Karpas-422 (cell line): Measurements from ENCODE around the gene FBL. TPM values are rescaled to one million over a fixed set of nuclear protein-coding genes. Genes with fewer than 3 reads are reported as not detected.

Source experiments
- DNase-seq: peaks from one replicate; pipeline ENCODE4 v3.0.0-alpha.2; 2015
- H2AFZ ChIP-seq: fragments of 200-600 bp; sonication (generic); 2 replicates; pipeline ENCODE4 v1.6.1; 2014; ENCODE audit warnings: antibody characterized with exemption, low read length, mixed read lengths
- H3K27ac ChIP-seq: fragments of 200-600 bp; sonication (generic); 2 replicates; pipeline ENCODE4 v1.5.1; 2014; ENCODE audit warnings: mild to moderate bottlenecking, low read length, moderate library complexity
- H3K27me3 ChIP-seq: fragments of 200-600 bp; sonication (generic); 2 replicates; pipeline ENCODE4 v1.6.1; 2014; ENCODE audit warnings: low read length, mixed read lengths
- H3K36me3 ChIP-seq: fragments of 200-600 bp; sonication (generic); 2 replicates; pipeline ENCODE4 v1.6.1; 2014; ENCODE audit warnings: low read length, mixed read lengths; ENCODE audit not compliant: insufficient read depth
- H3K4me1 ChIP-seq: fragments of 200-600 bp; sonication (generic); 2 replicates; pipeline ENCODE4 v1.6.1; 2014; ENCODE audit warnings: mild to moderate bottlenecking, low read length, mixed read lengths
- H3K4me2 ChIP-seq: fragments of 200-600 bp; sonication (generic); 2 replicates; pipeline ENCODE4 v1.6.1; 2014; ENCODE audit warnings: low read length, low read depth, mild to moderate bottlenecking; ENCODE audit not compliant: poor library complexity, severe bottlenecking
- H3K4me3 ChIP-seq: fragments of 200-600 bp; sonication (generic); 2 replicates; pipeline ENCODE4 v1.5.1; 2014; ENCODE audit warnings: mild to moderate bottlenecking, antibody characterized with exemption, low read length, mixed read lengths
- H3K79me2 ChIP-seq: fragments of 200-600 bp; sonication (generic); 2 replicates; pipeline ENCODE4 v1.6.1; 2014; ENCODE audit warnings: mild to moderate bottlenecking, low read length, mixed read lengths
- H3K9ac ChIP-seq: fragments of 200-600 bp; sonication (generic); 2 replicates; pipeline ENCODE4 v1.6.0; 2014; ENCODE audit warnings: low read length
- H3K9me2 ChIP-seq: fragments of 200-600 bp; sonication (generic), shearing (Covaris generic); replicated peaks from 2 replicates; pipeline ENCODE4 v1.6.0; 2014; ENCODE audit warnings: mild to moderate bottlenecking, low read length, moderate library complexity; ENCODE audit not compliant: insufficient read depth
- H3K9me3 ChIP-seq: fragments of 300-700, 200-600 bp; sonication (generic); 2 replicates; pipeline ENCODE4 v1.6.1; 2014; ENCODE audit warnings: low read length, mixed read lengths
- H4K20me1 ChIP-seq: fragments of 200-600 bp; sonication (generic); 2 replicates; pipeline ENCODE4 v1.6.1; 2014; ENCODE audit warnings: mild to moderate bottlenecking, antibody characterized with exemption, low read length, low read depth; ENCODE audit not compliant: insufficient read depth
- total RNA-seq: library from RNA; depleted of rRNA; stranded (reverse); fragments of >200 nt; shearing (Covaris generic); gene quantifications from 2 replicates; pipeline ENCODE4 v1.2.3, GENCODE V29; 2014; ENCODE audit warnings: low replicate concordance

The FBL gene
- total RNA-seq, 1 experiment from 2014 or later, result 384 TPM

GRCh38 chr19:39834287-39834841 lies 11.8 kb downstream of the FBL start:
- Histone ChIP-seq H3K9me2 (no peaks in the 10 kb centered on the region), H3K4me3 (peak overlapping the region; percentile 23; the same call in 1 of the 2 replicates), H3K9ac (peak overlapping the region; percentile 33), H2AFZ (no peak overlapping the region), H4K20me1 (peaks cover 6% of the 10 kb centered on the region; the same call in 1 of the 2 replicates), H3K4me2 (peak overlapping the region; percentile 93), H3K79me2 (peaks cover 27% of the 10 kb centered on the region), H3K9me3 (no peaks in the 10 kb centered on the region), H3K36me3 (peaks cover 50% of the 10 kb centered on the region), H3K27ac (no peak overlapping the region), H3K27me3 (no peaks in the 10 kb centered on the region), H3K4me1 (peaks cover 20% of the 10 kb centered on the region)
- DNase-seq, result no peak

- Histone ChIP-seq H4K20me1 (peaks cover 5% of the 10 kb centered on the region; the same call in 1 of the 2 replicates), H3K79me2 (peaks cover 20% of the 10 kb centered on the region), H3K4me2 (peak within 1 kb of the TSS; percentile 93), H3K9ac (peak within 1 kb of the TSS; percentile 91), H2AFZ (no peak within 1 kb of the TSS), H3K4me3 (peak within 1 kb of the TSS; percentile 97), H3K27me3 (no peaks in the 10 kb centered on the region), H3K9me2 (no peaks in the 10 kb centered on the region), H3K9me3 (no peaks in the 10 kb centered on the region), H3K27ac (peak within 1 kb of the TSS; percentile 87), H3K36me3 (peaks cover 49% of the 10 kb centered on the region), H3K4me1 (peaks cover 20% of the 10 kb centered on the region)
- DNase-seq, result peak; percentile 99
These were observed 12.5 kb downstream of the FBL start, which contains the start of gene DYRK1B for GRCh38 chr19:39833464-39834286. TSS of gene DYRK1B (minus strand) at chr19:39834162. CDS start at chr19:39831867, 2,295 bp downstream.

GRCh38 chr19:39833160-39833463 lies 13.1 kb downstream of the FBL start:
- H3K27ac ChIP-seq, result peak overlapping the region; percentile 87
- peaks cover 20% of the 10 kb centered on the region for H3K4me1 ChIP-seq
- H4K20me1 ChIP-seq, result peaks cover 3% of the 10 kb centered on the region; the same call in 1 of the 2 replicates
- no peaks in the 10 kb centered on the region for H3K9me3 ChIP-seq
- H2AFZ ChIP-seq, result no peak overlapping the region
- H3K9ac ChIP-seq, result peak overlapping the region; percentile 91
- H3K4me3 ChIP-seq, result peak overlapping the region; percentile 97
- peaks cover 53% of the 10 kb centered on the region for H3K36me3 ChIP-seq
- peak overlapping the region; percentile 93 for H3K4me2 ChIP-seq
- H3K9me2 ChIP-seq, result no peaks in the 10 kb centered on the region
- H3K79me2 ChIP-seq, result peaks cover 20% of the 10 kb centered on the region
- DNase-seq, result no peak
- H3K27me3 ChIP-seq, result no peaks in the 10 kb centered on the region

GRCh38 chr19:39832341-39833083 lies 13.7 kb downstream of the FBL start:
- H3K9me2 ChIP-seq, result no peaks in the 10 kb centered on the region
- H3K4me3 ChIP-seq, result peak overlapping the region; percentile 97
- no peaks in the 10 kb centered on the region for H3K9me3 ChIP-seq
- H3K27ac ChIP-seq, result peak overlapping the region; percentile 87
- peaks cover 20% of the 10 kb centered on the region for H3K4me1 ChIP-seq
- peak overlapping the region; percentile 93 for H3K4me2 ChIP-seq
- peak overlapping the region; percentile 91 for H3K9ac ChIP-seq
- H2AFZ ChIP-seq, result no peak overlapping the region
- DNase-seq, result no peak
- H3K36me3 ChIP-seq, result peaks cover 52% of the 10 kb centered on the region
- peaks cover 20% of the 10 kb centered on the region for H3K79me2 ChIP-seq
- no peaks in the 10 kb centered on the region for H3K27me3 ChIP-seq
- peaks cover 3% of the 10 kb centered on the region; the same call in 1 of the 2 replicates for H4K20me1 ChIP-seq

GRCh38 chr19:39831679-39832078 lies 14.5 kb downstream of the FBL start:
- Histone ChIP-seq H2AFZ (no peak overlapping the region), H3K9me2 (no peaks in the 10 kb centered on the region), H3K4me2 (no peak overlapping the region), H3K9ac (no peak overlapping the region), H3K4me1 (peaks cover 20% of the 10 kb centered on the region), H4K20me1 (peaks cover 3% of the 10 kb centered on the region; the same call in 1 of the 2 replicates), H3K27ac (no peak overlapping the region), H3K36me3 (peaks cover 47% of the 10 kb centered on the region), H3K79me2 (peaks cover 20% of the 10 kb centered on the region), H3K27me3 (no peaks in the 10 kb centered on the region), H3K9me3 (no peaks in the 10 kb centered on the region), H3K4me3 (no peak overlapping the region)
- DNase-seq, result no peak

- no peaks in the 10 kb centered on the region for H3K27me3 ChIP-seq
- no peak for DNase-seq
- no peak overlapping the region for H2AFZ ChIP-seq
- peaks cover 38% of the 10 kb centered on the region for H3K36me3 ChIP-seq
- peaks cover 20% of the 10 kb centered on the region for H3K4me1 ChIP-seq
- peaks cover 3% of the 10 kb centered on the region; the same call in 1 of the 2 replicates for H4K20me1 ChIP-seq
- peaks cover 20% of the 10 kb centered on the region for H3K79me2 ChIP-seq
- H3K4me2 ChIP-seq, result no peak overlapping the region
- H3K9me3 ChIP-seq, result no peaks in the 10 kb centered on the region
- H3K9me2 ChIP-seq, result no peaks in the 10 kb centered on the region
- H3K27ac ChIP-seq, result no peak overlapping the region
- H3K4me3 ChIP-seq, result no peak overlapping the region
- H3K9ac ChIP-seq, result no peak overlapping the region
These were observed 15.3 kb downstream of the FBL start for GRCh38 chr19:39830847-39831246.

GRCh38 chr19:39830406-39830805 lies 15.8 kb downstream of the FBL start:
- Histone ChIP-seq H3K4me3 (no peak overlapping the region), H3K36me3 (peaks cover 38% of the 10 kb centered on the region), H3K9ac (no peak overlapping the region), H3K4me2 (no peak overlapping the region), H3K27me3 (no peaks in the 10 kb centered on the region), H3K27ac (no peak overlapping the region), H3K9me2 (no peaks in the 10 kb centered on the region), H3K79me2 (peaks cover 20% of the 10 kb centered on the region), H3K9me3 (no peaks in the 10 kb centered on the region), H4K20me1 (peaks cover 3% of the 10 kb centered on the region; the same call in 1 of the 2 replicates), H3K4me1 (peaks cover 23% of the 10 kb centered on the region), H2AFZ (no peak overlapping the region)
- DNase-seq, result no peak
